BJ (cell line): ENCODE measurements around the gene LDLRAD4. TPM values are rescaled to one million over a fixed set of nuclear protein-coding genes. Genes with fewer than 3 reads are reported as not detected.

ENCODE experiments used
- CTCF ChIA-PET: fragments of 350-600 bp; formaldehyde crosslinking; extraction: SDS; loops from one replicate; lab custom pipeline; 2021; ENCODE audit warnings: antibody characterized with exemption, inconsistent platforms; lab: Yijun Ruan, JAX
- POLR2A ChIA-PET: fragments of 300-600 bp; sonication (Branson Sonifier 250); formaldehyde crosslinking; extraction: SDS; loops from one replicate; lab custom pipeline; 2021; ENCODE audit warnings: antibody characterized with exemption; lab: Charles Lee
- DNase-seq: peaks from one replicate; pipeline ENCODE4 v3.0.0-alpha.2; 2011; ENCODE audit warnings: low read depth
- H3K27me3 ChIP-seq: 2 replicates; pipeline ENCODE4 v1.6.0; 2011; ENCODE audit warnings: low read length; ENCODE audit not compliant: control insufficient read depth, insufficient read depth
- H3K36me3 ChIP-seq: 2 replicates; pipeline ENCODE4 v1.5.1; 2011; ENCODE audit warnings: low read length; ENCODE audit not compliant: control insufficient read depth, insufficient read depth
- H3K4me3 ChIP-seq: 2 replicates; pipeline ENCODE4 v1.5.1; 2011; ENCODE audit warnings: low read depth, mild to moderate bottlenecking, control low read depth, low read length
- polyA plus RNA-seq: library from polyadenylated mRNA; depleted of rRNA; stranded (reverse); fragments of >200 nt; gene quantifications from 2 replicates; pipeline ENCODE4 v1.2.3, GENCODE V29; 2011
- TF ChIP-seq, protein P1 (sequence below): IDR thresholded peaks from 2 replicates; pipeline ENCODE4 v1.5.1; 2011; ENCODE audit warnings: low read depth, mild to moderate bottlenecking, control low read depth, inconsistent platforms, low read length, moderate library complexity; ENCODE audit not compliant: insufficient read depth

LDLRAD4 gene
- polyA plus RNA-seq, 1 experiment = not detected

DNA sequence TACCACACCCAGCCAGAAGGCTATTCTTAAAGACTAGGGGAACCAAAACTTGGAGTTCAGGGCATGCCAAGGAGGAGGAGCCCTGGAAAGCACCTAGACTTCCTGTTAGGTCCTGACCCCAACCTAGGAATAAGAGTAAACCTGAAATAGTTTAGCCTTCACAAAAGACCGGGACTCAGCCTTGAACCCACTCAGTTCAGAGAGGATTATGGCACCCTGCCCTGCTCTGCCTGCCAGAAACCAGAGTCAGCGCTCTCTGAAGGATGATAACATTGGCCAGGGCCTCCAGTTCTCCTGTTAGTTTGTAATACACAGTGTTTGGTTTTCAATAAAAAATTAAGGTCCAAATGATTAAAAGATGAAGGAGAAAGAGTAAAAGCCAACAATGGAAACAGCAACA is 96.4 kb downstream of the LDLRAD4 start:
- TF ChIP-seq, protein P1, sequence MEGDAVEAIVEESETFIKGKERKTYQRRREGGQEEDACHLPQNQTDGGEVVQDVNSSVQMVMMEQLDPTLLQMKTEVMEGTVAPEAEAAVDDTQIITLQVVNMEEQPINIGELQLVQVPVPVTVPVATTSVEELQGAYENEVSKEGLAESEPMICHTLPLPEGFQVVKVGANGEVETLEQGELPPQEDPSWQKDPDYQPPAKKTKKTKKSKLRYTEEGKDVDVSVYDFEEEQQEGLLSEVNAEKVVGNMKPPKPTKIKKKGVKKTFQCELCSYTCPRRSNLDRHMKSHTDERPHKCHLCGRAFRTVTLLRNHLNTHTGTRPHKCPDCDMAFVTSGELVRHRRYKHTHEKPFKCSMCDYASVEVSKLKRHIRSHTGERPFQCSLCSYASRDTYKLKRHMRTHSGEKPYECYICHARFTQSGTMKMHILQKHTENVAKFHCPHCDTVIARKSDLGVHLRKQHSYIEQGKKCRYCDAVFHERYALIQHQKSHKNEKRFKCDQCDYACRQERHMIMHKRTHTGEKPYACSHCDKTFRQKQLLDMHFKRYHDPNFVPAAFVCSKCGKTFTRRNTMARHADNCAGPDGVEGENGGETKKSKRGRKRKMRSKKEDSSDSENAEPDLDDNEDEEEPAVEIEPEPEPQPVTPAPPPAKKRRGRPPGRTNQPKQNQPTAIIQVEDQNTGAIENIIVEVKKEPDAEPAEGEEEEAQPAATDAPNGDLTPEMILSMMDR = no peak
- POLR2A ChIA-PET = no interaction called here
- DNase-seq = no peak
- CTCF ChIA-PET = no interaction called here
- Histone ChIP-seq H3K4me3 (no peak overlapping the region), H3K36me3 (no peaks in the 10 kb centered on the region), H3K27me3 (no peaks in the 10 kb centered on the region)

DNA sequence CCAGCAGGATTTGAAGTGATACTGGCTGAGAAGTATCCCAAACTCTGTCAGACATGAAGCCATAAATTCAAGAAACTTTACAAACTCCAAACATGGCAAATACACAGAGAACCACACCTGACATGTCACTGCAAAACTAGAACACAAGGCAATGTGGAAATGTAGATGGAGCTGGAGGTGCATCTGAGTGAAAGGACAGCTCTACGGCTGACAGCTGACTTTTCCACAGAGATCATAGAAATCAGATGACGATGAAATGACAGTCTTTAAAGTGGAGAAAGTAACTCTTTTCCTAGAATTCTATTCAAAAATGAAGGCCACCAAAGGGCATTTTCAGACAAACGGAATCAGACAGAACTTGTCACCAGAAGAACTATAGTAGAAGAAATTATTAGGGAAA is 97.5 kb downstream of the LDLRAD4 start:
- Histone ChIP-seq H3K4me3 (no peak overlapping the region), H3K27me3 (no peaks in the 10 kb centered on the region), H3K36me3 (no peaks in the 10 kb centered on the region)
- no peak for DNase-seq
- ChIA-PET CTCF (no interaction called here), POLR2A (no interaction called here)
- TF ChIP-seq, protein P1 = no peak

DNA sequence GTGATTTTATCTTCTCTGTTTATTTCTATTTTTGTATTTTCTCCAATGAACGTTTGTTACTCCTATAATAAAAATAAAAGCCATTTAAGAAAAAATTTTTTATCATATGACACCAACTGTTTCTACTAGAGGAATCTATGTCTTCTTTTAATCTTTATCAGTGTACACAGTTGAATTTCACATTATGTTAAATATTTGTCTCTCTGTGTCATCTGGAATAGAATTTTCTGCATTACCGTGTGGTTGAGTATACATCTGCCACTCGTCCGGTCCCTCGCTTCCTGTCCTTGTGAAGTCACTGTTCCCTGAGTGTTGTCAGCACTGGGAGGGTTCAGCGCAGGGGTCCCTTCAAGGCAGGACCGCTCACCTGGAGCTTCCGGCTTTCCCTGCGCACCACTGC is 99.2 kb downstream of the LDLRAD4 start:
- no peak for DNase-seq
- no peaks in the 10 kb centered on the region for H3K36me3 ChIP-seq
- ChIA-PET POLR2A (no interaction called here), CTCF (interaction anchor here (0.6 to 1.1 kb wide), 3 partner anchors 13 to 64 kb away, joined by 3 to 4 read pairs (median 3); no protein-coding TSS in a partner anchor)
- TF ChIP-seq, protein P1 = no peak
- no peak overlapping the region for H3K4me3 ChIP-seq
- no peaks in the 10 kb centered on the region for H3K27me3 ChIP-seq

GRCh38 chr18:13318731-13319501 is 100.4 kb downstream of the LDLRAD4 start:
- CTCF ChIA-PET = interaction anchor here (1.1 kb wide), 1 partner anchor 12 kb away, joined by 4 read pairs; no protein-coding TSS in a partner anchor
- Histone ChIP-seq H3K27me3 (no peaks in the 10 kb centered on the region), H3K4me3 (no peak overlapping the region), H3K36me3 (no peaks in the 10 kb centered on the region)
- DNase-seq = no peak
- POLR2A ChIA-PET = no interaction called here
- TF ChIP-seq, protein P1 = no peak

DNA sequence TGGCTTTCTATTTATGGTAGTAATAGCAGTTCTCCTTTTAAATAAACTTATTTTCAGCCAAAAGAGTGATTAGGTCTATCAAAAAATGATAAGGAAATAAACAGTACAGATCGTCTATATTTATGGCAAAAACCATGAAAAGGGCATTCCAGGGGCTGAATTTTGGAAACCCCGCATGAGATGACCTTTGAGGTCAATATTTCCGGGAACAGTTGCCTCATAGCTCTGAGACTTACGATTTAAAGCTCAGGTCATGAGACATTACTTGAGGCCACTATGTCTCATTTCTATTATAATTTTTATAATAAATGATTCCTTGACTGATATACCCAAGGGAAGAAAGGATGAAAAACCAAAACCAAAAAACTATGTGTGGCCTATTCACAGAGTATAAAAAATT is 101.1 kb downstream of the LDLRAD4 start:
- CTCF ChIA-PET = no interaction called here
- H3K4me3 ChIP-seq = no peak overlapping the region
- POLR2A ChIA-PET = no interaction called here
- H3K27me3 ChIP-seq = no peaks in the 10 kb centered on the region
- no peaks in the 10 kb centered on the region for H3K36me3 ChIP-seq
- TF ChIP-seq, protein P1 = no peak
- DNase-seq = no peak
